GM12892 (cell line): ENCODE measurements around the gene USF1.
A peak's percentile ranks its signal among the peaks of the same experiment; 100 is the strongest.

Experiments
- POLR2A ChIP-seq: IDR thresholded peaks from 2 replicates; pipeline ENCODE4 v1.6.1; 2011; ENCODE audit warnings: low read depth, low read length, control low read depth
- POLR2AphosphoS5 ChIP-seq: IDR thresholded peaks from 2 replicates; pipeline ENCODE4 v1.6.1; 2011; ENCODE audit warnings: low read depth, low read length, control low read depth
- TAF1 ChIP-seq: IDR thresholded peaks from 2 replicates; pipeline ENCODE4 v1.6.1; 2011; ENCODE audit warnings: low read depth, mild to moderate bottlenecking, control low read depth, low read length, borderline replicate concordance

DNA sequence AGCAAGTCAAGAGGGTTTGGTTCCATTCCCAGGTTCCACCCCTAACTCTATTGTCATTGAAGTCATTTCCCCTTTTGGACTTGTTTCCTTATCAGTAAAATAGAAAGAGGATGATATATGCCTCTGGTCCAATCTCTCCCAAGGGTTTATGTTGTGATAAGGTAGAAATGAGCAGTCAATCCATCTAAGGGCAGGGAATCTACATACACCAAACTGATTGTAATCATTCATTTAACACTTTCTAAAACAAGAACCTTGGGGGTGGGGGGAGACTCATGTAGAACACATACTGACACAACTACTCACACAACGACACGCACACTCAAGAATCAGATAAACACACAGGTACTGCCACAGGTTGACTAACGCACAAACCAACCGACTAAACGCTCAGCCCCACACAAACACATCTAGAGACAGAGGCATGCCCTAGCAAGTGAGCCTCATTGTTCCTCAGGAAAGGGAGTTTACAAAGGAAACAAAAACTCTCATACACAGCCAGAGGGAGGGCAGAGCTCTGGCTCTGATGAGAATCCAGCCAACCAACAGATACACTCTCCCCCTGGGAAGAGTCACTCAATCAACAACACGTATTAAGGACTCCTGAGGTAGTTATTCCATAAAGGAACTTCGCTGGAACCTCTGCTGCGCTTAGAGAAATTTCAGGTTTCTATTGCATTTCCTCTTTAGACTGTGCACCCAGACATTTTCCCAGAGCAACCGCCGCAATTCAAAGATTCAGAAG lies 25.9 kb downstream of the USF1 start:
- TF ChIP-seq POLR2AphosphoS5, result peak; percentile 24; the same call in 1 of the 2 replicates
- TF ChIP-seq TAF1, result no peak
- TF ChIP-seq POLR2A, result 0 out of 2 replicates have a peak, but pooled peaks have one; percentile 8
